K562 treated with DMSO at 1 percent for 24 hours (cell line): ENCODE data around the gene ZEB2. TPM values are rescaled to one million over a fixed set of nuclear protein-coding genes. Genes with fewer than 3 reads are reported as not detected.

Experiments used
- total RNA-seq: library from RNA; unstranded; fragments of 300-600 nt; gene quantifications from 2 replicates; pipeline ENCODE4 v1.2.3, GENCODE V29; 2022; ENCODE audit warnings: low read depth; ENCODE audit not compliant: insufficient read depth

Gene ZEB2
- 16.0 and 17.2 TPM in 2 replicates for total RNA-seq

GRCh38 chr2:144519934-144520731 is at the start of gene ZEB2:
Gene ZEB2, minus strand, starts transcription at chr2:144520119. Its CDS starts 2,769 bp downstream, at chr2:144517350.

